D721Med (cell line): ENCODE results near the gene SNTG2.

ENCODE experiments used
- DNase-seq: peaks from one replicate; pipeline ENCODE4 v3.0.0; 2011; ENCODE audit warnings: low spot score; ENCODE audit not compliant: insufficient read length
- FAIRE-seq: peaks from 2 replicates; lab custom pipeline; 2011; peaks lifted over from hg19 to GRCh38; lab: Jason Lieb, UNC
- TF ChIP-seq, protein P1 (sequence below): IDR thresholded peaks from 2 replicates; pipeline ENCODE4 v1.5.1; 2012; ENCODE audit warnings: mild to moderate bottlenecking, control low read depth; ENCODE audit not compliant: insufficient read depth; ENCODE audit errors: missing control alignments

SNTG2 gene

DNA sequence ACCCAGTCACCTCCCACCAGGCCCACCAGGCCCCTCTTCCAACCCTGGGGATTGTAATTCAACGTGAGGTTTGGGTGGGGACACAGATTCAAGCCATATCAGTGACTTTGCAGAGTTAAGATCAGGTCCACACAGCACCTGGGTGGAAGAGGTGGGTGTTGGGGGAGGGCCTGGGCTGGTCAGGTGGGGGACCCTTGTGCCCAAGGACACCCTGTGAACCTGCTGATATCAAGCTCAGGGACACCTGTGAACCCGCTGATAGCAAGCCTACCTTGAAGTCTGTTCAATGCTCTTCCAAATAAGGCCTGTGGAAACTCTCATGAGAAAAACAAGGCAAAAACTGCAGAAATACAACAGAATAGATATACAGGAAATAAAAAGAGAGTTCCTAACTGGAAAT is 442.7 kb downstream of the SNTG2 start:
- TF ChIP-seq, protein P1, sequence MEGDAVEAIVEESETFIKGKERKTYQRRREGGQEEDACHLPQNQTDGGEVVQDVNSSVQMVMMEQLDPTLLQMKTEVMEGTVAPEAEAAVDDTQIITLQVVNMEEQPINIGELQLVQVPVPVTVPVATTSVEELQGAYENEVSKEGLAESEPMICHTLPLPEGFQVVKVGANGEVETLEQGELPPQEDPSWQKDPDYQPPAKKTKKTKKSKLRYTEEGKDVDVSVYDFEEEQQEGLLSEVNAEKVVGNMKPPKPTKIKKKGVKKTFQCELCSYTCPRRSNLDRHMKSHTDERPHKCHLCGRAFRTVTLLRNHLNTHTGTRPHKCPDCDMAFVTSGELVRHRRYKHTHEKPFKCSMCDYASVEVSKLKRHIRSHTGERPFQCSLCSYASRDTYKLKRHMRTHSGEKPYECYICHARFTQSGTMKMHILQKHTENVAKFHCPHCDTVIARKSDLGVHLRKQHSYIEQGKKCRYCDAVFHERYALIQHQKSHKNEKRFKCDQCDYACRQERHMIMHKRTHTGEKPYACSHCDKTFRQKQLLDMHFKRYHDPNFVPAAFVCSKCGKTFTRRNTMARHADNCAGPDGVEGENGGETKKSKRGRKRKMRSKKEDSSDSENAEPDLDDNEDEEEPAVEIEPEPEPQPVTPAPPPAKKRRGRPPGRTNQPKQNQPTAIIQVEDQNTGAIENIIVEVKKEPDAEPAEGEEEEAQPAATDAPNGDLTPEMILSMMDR, result no peak
- DNase-seq (no peak), FAIRE-seq (no peak)

DNA sequence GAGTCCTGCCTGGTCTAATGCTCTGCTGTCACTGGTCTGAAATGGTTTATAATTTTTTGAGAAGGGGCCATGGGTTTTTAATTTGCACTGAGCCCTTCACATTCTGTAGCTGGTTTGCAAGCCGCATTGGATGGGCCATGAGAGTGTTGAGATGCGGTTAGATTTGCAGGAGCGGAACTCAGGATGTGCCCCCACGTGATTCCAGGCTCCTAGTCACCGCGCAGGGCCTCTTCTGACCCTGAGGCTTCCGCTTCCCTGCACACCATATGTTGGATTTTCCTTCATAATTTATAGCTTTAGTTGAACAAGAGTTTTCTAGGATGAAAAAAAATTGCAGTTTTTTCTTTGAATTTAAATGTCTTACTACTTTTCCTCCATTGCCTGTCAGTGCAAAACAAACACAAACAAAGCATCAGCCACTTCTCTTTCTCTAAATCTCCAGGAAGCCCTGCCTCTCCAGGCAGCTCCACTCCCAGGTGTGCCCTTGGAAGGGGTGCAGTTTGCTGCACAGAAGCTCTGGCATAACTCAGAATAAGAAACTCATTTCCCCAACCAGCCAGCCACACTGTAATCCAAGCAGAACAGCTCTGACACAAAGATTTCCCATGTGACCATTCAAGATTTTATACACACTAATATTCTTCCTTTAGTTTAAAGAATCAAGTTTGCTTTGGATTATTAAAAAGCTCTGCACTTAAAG is 444.2 kb downstream of the SNTG2 start:
- DNase-seq (no peak), FAIRE-seq (no peak)
- TF ChIP-seq, protein P1, result no peak

DNA sequence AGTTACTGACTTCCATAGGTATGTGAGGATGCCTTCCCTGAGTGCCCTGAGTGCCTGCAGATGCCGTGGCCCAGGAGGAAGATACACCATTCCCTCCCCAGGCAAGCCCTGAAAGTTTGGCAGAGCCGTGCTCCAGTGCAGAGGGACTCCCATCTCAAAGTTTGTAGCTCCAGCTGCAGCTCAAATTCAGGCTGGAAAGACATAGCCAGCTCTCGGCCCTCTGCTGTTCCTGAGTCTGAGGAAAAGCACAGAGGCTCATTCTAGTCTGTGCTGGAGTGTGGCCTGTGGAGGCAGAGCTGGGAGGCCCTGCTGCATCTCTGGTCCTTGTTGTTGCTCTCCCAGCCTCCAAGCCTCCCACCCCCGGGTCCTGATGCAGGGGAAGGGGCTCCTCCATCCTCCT is 446.7 kb downstream of the SNTG2 start:
- no peak for FAIRE-seq
- TF ChIP-seq, protein P1, result no peak

DNA sequence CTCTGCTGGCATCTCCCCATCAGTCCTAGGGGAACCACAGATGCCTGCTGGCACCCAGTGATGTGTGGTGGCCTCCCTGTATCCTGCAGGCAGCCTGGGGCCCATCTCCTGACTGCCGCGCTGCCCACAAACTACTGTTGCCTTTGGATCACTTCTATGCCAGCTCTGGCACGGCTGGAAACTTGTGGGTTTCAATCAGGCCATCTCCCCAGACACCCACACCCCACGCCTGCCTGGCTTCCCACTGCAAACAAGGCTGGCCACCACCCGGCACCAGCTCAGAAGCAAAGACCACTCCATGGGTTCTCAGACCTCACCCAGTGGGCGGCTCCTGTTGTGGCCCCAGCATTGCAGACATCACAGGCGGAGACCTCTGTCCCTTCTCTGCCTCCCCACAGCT is 447.5 kb downstream of the SNTG2 start:
- DNase-seq, result no peak
- TF ChIP-seq, protein P1, result no peak
- no peak for FAIRE-seq

More for the DNA sequence above, 446.7 kb downstream of the SNTG2 start:
- no peak for DNase-seq

DNA sequence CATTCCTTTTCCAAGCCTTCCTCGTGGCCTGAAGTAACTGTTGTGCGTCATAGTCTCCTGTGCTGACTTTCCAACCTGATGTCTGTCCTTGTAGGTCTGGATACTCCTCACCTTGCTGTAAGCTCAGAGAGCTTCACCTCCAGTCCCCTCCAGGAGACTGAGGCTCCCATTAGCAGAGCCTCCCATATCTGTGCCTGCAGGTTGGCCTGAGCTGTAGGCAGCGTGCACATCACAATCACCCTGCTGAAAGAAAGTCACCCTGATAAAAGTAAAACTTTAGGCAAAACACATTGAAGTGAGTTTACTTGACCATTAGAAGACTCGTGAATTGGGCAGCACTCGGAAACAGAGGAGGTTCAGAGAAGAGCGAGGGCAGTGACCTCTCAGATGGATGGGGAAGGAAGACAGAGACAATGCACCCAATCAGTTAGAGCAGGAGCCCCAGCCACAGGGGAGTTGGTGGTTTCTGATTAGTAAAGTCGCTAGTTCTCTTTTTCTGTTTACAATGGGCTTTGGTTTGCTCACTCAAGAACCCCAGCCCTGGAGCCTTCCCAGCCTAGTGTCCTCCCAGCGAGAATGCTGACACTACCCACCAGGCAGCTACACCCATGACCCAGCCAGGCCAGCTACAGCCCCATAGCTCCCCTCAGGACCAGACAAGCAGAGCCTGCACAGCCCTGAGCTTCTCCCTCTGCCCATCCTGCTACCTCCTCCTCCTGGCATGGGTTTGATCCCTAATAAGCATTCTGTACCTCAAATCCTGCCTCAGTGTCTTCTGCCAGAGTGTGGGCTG is 450.5 kb downstream of the SNTG2 start:
- DNase-seq (no peak), FAIRE-seq (no peak)
- TF ChIP-seq, protein P1, result no peak

DNA sequence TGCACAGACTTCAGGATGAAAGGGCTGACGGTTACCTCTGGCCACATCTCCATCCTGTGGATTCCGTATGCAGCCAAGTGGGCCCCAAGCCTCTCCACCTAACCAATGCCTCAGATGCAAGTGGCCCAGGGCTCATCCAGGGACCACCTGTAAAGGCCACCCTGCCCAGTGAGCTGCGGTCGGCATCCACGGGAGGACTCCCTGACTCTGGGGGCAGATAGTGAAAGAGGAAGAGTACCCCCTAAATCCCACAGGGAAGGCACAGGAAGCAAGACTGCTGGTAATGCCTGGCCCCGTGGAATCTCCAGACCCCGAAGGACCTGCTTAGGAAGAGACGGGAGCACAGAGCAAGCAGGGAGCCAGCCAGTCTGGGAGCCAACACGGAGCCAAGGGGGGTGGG is 451.4 kb downstream of the SNTG2 start:
- DNase-seq (no peak), FAIRE-seq (no peak)
- TF ChIP-seq, protein P1, result no peak

DNA sequence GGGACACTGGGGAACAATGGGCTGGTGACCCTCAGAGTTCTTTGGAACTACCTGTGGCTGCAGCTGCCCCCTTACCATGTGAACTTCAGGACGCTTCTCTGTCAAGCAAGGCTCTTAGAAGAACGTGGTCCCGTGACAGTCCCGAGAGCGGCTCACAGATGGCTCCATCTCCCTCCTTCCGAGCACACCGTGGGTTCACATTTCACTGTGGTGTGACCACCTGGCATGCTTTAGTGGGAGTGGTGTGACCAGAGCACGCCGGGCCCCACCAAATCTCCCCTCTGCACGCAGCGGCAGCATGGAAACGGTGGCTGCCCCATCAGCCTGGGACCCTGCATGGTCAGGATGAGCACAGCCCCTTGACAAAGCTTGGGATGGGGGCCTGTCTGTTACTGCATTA is 452.9 kb downstream of the SNTG2 start:
- FAIRE-seq, result no peak
- no peak for DNase-seq
- TF ChIP-seq, protein P1, result no peak
